ENCODE data around the gene RBP4. TPM values are rescaled to one million over a fixed set of nuclear protein-coding genes. Genes with fewer than 3 reads are reported as not detected.

The RBP4 gene
- total RNA-seq, result 1,000 to 10,000 TPM in 3 of 4 donors, 100 to 1,000 TPM in 1; 628 to 1,485 (median 1,176) TPM

DNA sequence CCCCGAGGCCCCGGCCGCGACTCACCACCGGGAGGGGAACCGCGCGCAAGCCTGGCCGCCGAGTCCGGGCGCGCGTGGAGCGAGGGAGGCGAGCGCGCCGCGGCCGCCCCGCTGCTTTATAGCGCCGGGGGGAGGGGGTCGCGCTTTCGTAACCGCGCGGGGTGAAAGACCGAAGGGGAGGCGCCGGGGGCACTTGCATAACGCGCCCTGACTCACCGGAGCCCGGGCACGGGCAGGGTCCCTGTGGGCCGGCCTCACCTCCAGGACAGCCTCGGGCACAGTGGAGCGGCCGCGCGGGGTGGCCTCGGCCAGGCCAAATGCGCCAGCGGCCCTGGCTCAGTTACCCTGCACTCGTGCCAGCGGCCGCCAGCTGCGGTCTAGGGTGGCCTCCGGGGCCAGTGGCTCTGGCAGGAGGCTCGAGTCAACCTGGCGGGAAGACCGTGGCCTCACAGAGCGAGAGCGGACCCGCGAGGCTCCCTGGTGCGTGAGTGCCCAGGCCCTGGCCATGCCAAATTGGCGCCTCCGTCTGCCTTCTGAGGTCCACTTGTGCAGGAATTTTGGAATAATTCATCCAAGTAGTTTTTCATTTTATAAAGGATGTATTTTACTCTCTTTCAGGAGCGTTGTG lies at the start of gene RBP4:
TSS of gene RBP4 (minus strand) at position 90 of the 628 bp plus-strand sequence. CDS start 207 bp downstream, outside the sequence.
- TF ChIP-seq, protein P1, sequence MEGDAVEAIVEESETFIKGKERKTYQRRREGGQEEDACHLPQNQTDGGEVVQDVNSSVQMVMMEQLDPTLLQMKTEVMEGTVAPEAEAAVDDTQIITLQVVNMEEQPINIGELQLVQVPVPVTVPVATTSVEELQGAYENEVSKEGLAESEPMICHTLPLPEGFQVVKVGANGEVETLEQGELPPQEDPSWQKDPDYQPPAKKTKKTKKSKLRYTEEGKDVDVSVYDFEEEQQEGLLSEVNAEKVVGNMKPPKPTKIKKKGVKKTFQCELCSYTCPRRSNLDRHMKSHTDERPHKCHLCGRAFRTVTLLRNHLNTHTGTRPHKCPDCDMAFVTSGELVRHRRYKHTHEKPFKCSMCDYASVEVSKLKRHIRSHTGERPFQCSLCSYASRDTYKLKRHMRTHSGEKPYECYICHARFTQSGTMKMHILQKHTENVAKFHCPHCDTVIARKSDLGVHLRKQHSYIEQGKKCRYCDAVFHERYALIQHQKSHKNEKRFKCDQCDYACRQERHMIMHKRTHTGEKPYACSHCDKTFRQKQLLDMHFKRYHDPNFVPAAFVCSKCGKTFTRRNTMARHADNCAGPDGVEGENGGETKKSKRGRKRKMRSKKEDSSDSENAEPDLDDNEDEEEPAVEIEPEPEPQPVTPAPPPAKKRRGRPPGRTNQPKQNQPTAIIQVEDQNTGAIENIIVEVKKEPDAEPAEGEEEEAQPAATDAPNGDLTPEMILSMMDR (IDR thresholded peaks at IDR 0.05; ENCODE audit: low read depth), result no peak

GRCh38 chr10:93639791-93640190 lies 38.8 kb upstream of the RBP4 start:
- TF ChIP-seq, protein P1 (IDR thresholded peaks at IDR 0.05; ENCODE audit: low read depth), result no peak

DNA sequence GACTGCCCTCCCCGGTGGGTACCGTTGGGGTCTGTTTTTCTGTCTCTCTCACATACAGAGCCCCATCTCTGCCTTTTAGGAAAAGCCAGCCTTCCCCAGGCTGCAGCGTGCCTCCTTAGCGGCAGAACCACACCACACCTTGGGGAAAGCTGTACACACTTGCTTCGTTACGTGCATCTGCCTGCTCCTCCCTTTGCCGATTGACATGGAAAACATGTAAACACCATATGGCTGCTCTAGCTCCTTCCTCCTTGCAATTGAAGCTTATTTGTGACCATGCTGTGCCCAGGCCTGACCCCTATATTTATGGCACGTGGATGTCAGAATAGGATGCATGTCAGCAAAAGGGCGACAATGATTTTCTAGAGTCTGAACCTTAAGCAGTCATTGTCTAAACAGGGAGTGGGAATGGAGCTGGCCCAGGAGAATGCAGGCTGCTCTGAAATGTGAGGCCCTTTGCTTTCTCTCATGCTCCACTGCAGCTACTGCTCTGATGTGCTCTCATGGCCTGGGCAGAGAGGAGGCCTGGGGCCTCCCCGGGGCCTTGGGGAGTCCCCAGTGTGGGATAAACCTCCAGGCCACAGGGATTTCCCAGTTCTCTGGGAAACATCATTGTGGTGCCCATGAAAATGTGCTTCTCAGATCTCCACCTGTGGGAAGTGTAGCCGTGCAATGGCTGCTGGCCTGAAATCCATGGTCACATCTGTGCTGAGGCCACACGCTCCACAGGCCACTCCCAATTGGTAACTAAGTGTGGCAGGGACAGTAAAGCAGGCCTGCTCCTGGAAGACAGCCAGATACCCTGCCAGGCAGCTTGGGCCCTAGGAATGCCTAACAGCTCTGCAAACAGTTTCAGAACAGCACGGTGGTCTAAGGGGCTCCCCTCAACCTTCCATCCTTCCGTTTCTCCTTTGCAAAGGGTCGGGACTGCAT lies 29.9 kb upstream of the RBP4 start:
- TF ChIP-seq, protein P1 (IDR thresholded peaks at IDR 0.05; ENCODE audit: low read depth), result no peak

DNA sequence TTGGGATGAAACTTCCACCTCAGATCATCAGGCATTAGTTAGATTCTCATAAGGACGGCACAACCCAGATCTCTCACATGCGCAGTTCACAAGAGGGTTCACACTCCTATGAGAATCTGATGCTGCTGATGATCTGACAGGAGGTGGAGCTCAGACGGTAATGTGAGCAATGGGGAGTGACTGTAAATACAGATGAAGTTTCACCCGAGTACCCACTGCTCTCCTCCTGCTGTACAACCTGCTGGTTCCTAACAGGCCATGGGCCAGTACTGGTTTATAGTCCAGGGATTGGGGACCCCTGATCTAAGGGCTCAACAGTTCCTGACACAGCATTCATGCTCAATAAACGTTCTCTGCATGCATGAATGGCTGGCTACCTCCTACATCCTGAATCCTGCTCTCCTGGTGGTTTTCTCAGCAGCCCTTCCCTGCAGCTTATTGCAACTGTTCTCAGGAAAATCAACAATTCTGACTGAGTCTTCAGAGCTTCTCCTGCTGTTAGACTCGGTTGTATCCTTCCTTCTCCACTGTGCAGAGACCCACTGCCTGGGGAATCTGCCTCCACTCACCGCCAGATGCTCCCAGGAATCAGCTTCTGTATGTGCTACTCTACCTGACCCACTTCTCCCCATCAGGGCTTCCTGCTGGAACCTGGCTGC lies 28.7 kb upstream of the RBP4 start:
- TF ChIP-seq, protein P1 (IDR thresholded peaks at IDR 0.05; ENCODE audit: low read depth), result no peak

DNA sequence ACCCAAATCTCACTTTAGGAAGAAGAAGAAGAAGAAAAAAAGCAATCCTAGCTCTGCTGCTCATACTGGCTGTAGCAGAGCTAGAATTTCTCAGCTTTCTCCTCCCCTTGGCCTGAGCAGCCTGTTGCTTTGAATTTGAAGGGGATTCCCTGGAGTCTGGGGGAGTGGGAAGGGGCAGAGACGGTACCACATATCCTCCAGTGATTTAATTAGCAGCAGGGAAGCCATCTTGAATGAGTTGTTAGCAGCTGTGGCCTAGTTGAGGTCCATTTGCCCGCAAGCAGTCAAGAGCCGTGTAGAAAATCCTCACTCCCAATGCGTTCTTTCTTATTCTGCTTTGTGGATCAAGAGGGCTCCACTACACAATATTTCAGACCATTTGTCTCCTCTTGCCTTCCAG lies 27.8 kb upstream of the RBP4 start:
- TF ChIP-seq, protein P1 (IDR thresholded peaks at IDR 0.05; ENCODE audit: low read depth), result no peak

DNA sequence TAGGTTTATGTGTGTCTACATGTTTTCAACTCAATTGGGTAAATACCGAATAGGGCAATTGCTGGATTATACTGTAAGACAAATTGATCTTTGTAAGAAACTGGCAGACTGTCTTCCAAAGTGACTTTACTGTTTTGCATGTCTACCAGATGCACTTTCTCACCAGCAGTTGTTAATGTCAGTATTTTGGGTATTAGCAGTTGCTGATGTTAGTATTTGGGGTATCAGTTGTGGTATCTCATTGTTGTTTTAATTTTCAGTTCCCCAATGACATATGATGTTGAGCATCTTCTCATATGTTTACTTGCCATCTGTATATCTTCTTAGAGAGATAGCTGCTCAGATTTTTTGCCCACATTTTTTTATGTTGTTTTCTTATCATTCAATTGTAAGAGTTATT lies 21.9 kb upstream of the RBP4 start:
- TF ChIP-seq, protein P1 (IDR thresholded peaks at IDR 0.05; ENCODE audit: low read depth), result no peak

DNA sequence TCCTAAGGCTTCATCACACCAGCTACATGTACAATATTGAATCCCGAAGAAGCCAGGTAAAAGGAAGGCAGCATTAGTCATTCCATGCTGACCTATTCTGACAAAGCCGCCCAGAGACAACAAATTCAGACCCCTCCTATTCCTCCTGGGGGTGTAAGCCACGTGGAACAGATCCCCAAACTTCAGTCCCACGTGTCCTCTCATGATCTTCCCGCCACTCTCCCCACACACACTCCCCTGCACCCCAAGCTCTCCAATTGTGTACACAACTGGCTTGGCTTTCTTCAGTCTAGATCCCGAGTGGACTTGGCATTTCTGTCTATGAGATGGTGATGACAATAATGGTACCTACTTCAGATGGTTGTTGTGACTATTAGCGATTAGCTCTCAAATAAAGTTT lies 19.9 kb upstream of the RBP4 start:
- TF ChIP-seq, protein P1 (IDR thresholded peaks at IDR 0.05; ENCODE audit: low read depth), result no peak
